Kidney (tissue), 14 donors: ENCODE results near the gene MMP3. TPM values are rescaled to one million over a fixed set of nuclear protein-coding genes. Genes with fewer than 3 reads are reported as not detected.

Experiments used
- DNase-seq, 5 donors: peaks; one replicate each; pipeline ENCODE4 v3.0.0-alpha.2; 2013 to 2020
- FAIRE-seq: peaks from 2 replicates; lab custom pipeline; 2012; peaks lifted over from hg19 to GRCh38; lab: Jason Lieb, UNC
- H3K27ac ChIP-seq, 2 donors: one replicate each; pipeline ENCODE4 v1.7.0; 2013; ENCODE audit warnings: low read depth in 2 of 2, low read length in 2 of 2, inconsistent platforms in 1 of 2
- H3K27me3 ChIP-seq: one replicate; pipeline ENCODE4 v1.7.1; 2013; ENCODE audit warnings: low read length, inconsistent platforms; ENCODE audit not compliant: control insufficient read depth, insufficient read depth
- H3K36me3 ChIP-seq, 3 donors: one replicate each; pipeline versions ENCODE4 v1.7.0 to v1.7.1; 2013; ENCODE audit warnings: low read length in 3 of 3, control low read depth in 1 of 3, inconsistent platforms in 1 of 3; ENCODE audit not compliant: insufficient read depth in 3 of 3, control insufficient read depth in 2 of 3
- H3K4me1 ChIP-seq, 3 donors: one replicate each; pipeline versions ENCODE4 v1.7.0 to v1.7.1; 2013; ENCODE audit warnings: low read length in 3 of 3, inconsistent platforms in 1 of 3, low read depth in 1 of 3; ENCODE audit not compliant: control insufficient read depth in 2 of 3, insufficient read depth in 2 of 3
- H3K4me3 ChIP-seq, 3 donors: one replicate each; pipeline versions ENCODE4 v1.7.0 to v1.8.1; 2013; ENCODE audit warnings: low read length in 3 of 3, control low read depth in 1 of 3, inconsistent platforms in 1 of 3
- H3K9ac ChIP-seq, 3 donors: one replicate each; pipeline versions ENCODE4 v1.7.0 to v1.7.1; 2013; ENCODE audit warnings: low read length in 3 of 3, control low read depth in 1 of 3, inconsistent platforms in 1 of 3
- H3K9me3 ChIP-seq, 3 donors: one replicate each; pipeline versions ENCODE4 v1.7.0 to v1.7.1; 2013; ENCODE audit warnings: low read length in 3 of 3, control low read depth in 1 of 3, inconsistent platforms in 1 of 3; ENCODE audit not compliant: control insufficient read depth in 2 of 3, insufficient read depth in 1 of 3
- intact Hi-C: fragments of 100-400 bp; cut with DNase I; formaldehyde crosslinking; loops from one replicate; pipeline ENCODE4 v1.11.1; 2022
- polyA plus RNA-seq: library from polyadenylated mRNA; stranded (reverse); fragments of 350-450 nt; fragmentation: Illumina TruSeq; extraction: RNeasy Lipid Tissue Mini Kit (QIAGEN cat#74804); gene quantifications from one replicate; pipeline ENCODE4 v1.2.3, GENCODE V29; 2014; ENCODE audit warnings: low read depth, low replicate concordance; ENCODE audit not compliant: insufficient read depth
- total RNA-seq: library from RNA; stranded (reverse); fragmentation: NEBNext Ultra II Directional; extraction: Animal tissue kit (Norgen Biotek cat#: 25700); gene quantifications from one replicate; pipeline ENCODE4 v1.2.1, GENCODE V29; 2021
- TF ChIP-seq, protein P1 (sequence below): IDR thresholded peaks from 3 replicates; pipeline ENCODE4 v1.5.1; 2012; ENCODE audit warnings: mild to moderate bottlenecking, moderate library complexity, borderline replicate concordance; ENCODE audit not compliant: insufficient read depth; ENCODE audit errors: extremely low read depth
- donor health status: control.
- donor health status: control.
- donor health status: control.
- donor health status: control.
- donor health status: control.
- donor health status: DM: yes; HTN: yes; CAD: no.
- donor health status: Normal renal cell carcinoma (clear cell type).

MMP3 gene
- total and polyA plus RNA-seq, 2 donors from 2014 or later, result 0.44 TPM; not detected in 1

DNA sequence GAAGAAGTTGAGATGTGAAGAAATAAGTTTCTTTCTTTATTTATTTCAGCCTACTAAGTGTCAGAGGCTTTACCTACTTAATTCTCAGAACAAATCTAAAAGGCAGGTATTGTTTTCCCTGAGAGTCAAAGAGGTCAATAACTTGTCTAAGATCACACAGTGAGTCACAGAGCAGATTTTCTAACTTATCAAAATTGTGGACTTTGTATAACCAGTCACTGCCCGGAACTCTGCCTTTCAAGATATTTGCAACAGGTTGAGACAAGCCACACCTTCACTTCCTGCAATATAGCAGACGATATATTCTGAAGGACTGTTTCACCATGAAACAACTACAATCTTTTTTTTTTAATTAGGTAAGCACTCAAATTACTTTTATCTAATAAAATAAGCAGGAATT is 10.5 kb upstream of the MMP3 start:
- Histone ChIP-seq H3K36me3 (no peaks in the 10 kb centered on the region), H3K4me3 (no peak overlapping the region), H3K27me3 (no peaks in the 10 kb centered on the region), H3K9me3 (no peaks in the 10 kb centered on the region), H3K4me1 (no peaks in the 10 kb centered on the region), H3K27ac (no peak overlapping the region), H3K9ac (no peak overlapping the region)
- intact Hi-C loops, result no loop called here
- DNase-seq, result no peak
- FAIRE-seq, result no peak
- TF ChIP-seq, protein P1, sequence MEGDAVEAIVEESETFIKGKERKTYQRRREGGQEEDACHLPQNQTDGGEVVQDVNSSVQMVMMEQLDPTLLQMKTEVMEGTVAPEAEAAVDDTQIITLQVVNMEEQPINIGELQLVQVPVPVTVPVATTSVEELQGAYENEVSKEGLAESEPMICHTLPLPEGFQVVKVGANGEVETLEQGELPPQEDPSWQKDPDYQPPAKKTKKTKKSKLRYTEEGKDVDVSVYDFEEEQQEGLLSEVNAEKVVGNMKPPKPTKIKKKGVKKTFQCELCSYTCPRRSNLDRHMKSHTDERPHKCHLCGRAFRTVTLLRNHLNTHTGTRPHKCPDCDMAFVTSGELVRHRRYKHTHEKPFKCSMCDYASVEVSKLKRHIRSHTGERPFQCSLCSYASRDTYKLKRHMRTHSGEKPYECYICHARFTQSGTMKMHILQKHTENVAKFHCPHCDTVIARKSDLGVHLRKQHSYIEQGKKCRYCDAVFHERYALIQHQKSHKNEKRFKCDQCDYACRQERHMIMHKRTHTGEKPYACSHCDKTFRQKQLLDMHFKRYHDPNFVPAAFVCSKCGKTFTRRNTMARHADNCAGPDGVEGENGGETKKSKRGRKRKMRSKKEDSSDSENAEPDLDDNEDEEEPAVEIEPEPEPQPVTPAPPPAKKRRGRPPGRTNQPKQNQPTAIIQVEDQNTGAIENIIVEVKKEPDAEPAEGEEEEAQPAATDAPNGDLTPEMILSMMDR, result no peak

DNA sequence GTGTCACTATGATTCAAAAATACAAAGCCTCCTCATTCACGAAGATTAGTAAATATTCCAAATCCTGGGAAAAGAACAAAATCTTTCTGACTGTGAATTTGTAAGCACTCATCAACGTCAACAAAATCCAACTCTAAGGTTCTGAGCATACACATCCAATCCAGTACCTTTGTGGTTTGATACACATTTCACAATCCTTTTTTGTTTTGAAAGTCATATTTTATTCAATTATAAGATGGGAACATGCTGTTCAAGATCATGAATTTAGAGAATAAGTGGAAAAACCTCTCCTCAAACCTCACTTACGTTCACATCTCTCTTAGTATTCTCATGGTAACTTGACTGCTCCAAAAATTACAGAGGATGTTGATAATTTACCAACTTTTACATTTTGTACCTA is 9.6 kb upstream of the MMP3 start:
- TF ChIP-seq, protein P1, result no peak
- Histone ChIP-seq H3K36me3 (no peaks in the 10 kb centered on the region), H3K9me3 (no peaks in the 10 kb centered on the region), H3K4me1 (no peaks in the 10 kb centered on the region), H3K9ac (no peak overlapping the region), H3K27me3 (no peaks in the 10 kb centered on the region), H3K4me3 (no peak overlapping the region), H3K27ac (no peak overlapping the region)
- DNase-seq (no peak), FAIRE-seq (no peak)
- intact Hi-C loops, result no loop called here

DNA sequence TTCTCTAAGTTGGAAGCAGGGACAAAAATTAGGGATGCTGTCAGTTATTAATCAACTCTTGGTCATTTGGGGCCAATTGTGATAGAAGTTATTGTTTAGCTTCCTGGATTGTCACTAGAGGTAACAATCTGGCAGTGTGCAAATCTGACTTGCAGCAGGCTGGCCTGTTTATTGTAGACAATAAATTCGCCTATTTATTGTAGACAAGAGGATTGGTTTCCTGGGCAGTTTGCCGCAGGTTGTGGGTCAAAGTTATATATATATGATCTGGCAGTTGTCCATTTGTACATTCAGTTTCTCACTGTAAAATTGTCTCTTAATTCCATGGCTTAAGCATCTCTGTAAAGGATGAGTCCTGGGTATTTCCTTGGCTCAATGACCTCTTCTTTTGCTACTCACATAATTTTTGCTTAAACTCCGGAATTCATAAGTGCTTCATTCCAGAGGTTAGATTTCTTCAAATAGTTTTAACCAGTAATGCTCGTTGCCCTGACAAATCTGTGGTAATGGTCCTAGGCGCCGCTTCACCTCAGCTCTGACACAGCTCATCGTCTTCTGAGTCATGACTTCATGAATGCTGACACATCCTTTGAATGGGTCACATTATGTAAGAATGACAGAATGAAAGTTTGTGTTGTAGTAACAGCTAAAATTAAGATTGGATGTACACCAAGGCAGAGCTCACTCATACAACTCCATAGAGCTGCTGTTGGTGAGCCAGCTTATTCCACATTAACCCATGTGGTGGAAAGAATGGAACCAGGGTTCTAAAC is 7.8 kb upstream of the MMP3 start:
- Histone ChIP-seq H3K27ac (no peak overlapping the region), H3K4me1 (no peaks in the 10 kb centered on the region), H3K9ac (no peak overlapping the region), H3K9me3 (no peaks in the 10 kb centered on the region), H3K4me3 (no peak overlapping the region), H3K36me3 (no peaks in the 10 kb centered on the region), H3K27me3 (no peaks in the 10 kb centered on the region)
- intact Hi-C loops, result no loop called here
- TF ChIP-seq, protein P1, result no peak
- DNase-seq (no peak), FAIRE-seq (no peak)
